Thymus (tissue), 11 donors: Measurements from ENCODE around the gene GPR158. TPM values are rescaled to one million over a fixed set of nuclear protein-coding genes. Genes with fewer than 3 reads are reported as not detected.

Source experiments
- DNase-seq, 9 donors: peaks; one replicate each; pipeline ENCODE4 v3.0.0-alpha.2; 2013; ENCODE audit warnings: low spot score in 9 of 9, low read depth in 6 of 9, missing footprints in 1 of 9
- H3K27ac ChIP-seq, 2 donors: one replicate each; pipeline ENCODE4 v1.5.1; 2013; ENCODE audit warnings: control low read depth in 1 of 2, low read depth in 1 of 2, low read length in 1 of 2, mild to moderate bottlenecking in 1 of 2, moderate library complexity in 1 of 2
- H3K27me3 ChIP-seq, 2 donors: one replicate each; pipeline ENCODE4 v1.5.1; 2013; ENCODE audit warnings: low read length in 1 of 2; ENCODE audit not compliant: control insufficient read depth in 2 of 2, insufficient read depth in 1 of 2
- H3K36me3 ChIP-seq, 2 donors: one replicate each; pipeline ENCODE4 v1.5.1; 2013; ENCODE audit warnings: low read length in 1 of 2, mild to moderate bottlenecking in 1 of 2, moderate library complexity in 1 of 2; ENCODE audit not compliant: control insufficient read depth in 2 of 2, insufficient read depth in 2 of 2
- H3K4me1 ChIP-seq, 2 donors: one replicate each; pipeline ENCODE4 v1.5.1; 2013; ENCODE audit warnings: low read length in 2 of 2; ENCODE audit not compliant: control insufficient read depth in 2 of 2, insufficient read depth in 2 of 2
- H3K4me3 ChIP-seq, 2 donors: one replicate each; pipeline ENCODE4 v1.5.1; 2013; ENCODE audit warnings: low read length in 2 of 2, control low read depth in 1 of 2, mild to moderate bottlenecking in 1 of 2
- H3K9me3 ChIP-seq, 2 donors: one replicate each; pipeline ENCODE4 v1.5.1; 2013; ENCODE audit warnings: low read length in 1 of 2, mild to moderate bottlenecking in 1 of 2; ENCODE audit not compliant: control insufficient read depth in 2 of 2, insufficient read depth in 1 of 2
- WGBS: extraction: QIAGEN DNeasy Blood & Tissue Kit; methylation state at CpG from one replicate; pipeline ENCODE4 v1.1.7; 2013; 5-methylcytosine and 5-hydroxymethylcytosine counted together
- polyA plus RNA-seq: library from polyadenylated mRNA; stranded (reverse); fragments of 200-250 nt; gene quantifications from one replicate; pipeline ENCODE4 v1.2.3, GENCODE V29; 2013
- total RNA-seq: library from RNA; stranded (reverse); fragments of 120-200 nt; gene quantifications from one replicate; pipeline ENCODE4 v1.2.4, GENCODE V29; 2013
- donor health status: healthy.

GPR158 gene
- total and polyA plus RNA-seq, 2 donors = under 0.01 to 0.02 TPM

- WGBS = 89% methylated on average over 2 of the region's 2 CpGs
- H3K4me3 ChIP-seq = no peak overlapping the region
Measured at GRCh38 chr10:25646371-25646770, 471.6 kb downstream of the GPR158 start.

DNA sequence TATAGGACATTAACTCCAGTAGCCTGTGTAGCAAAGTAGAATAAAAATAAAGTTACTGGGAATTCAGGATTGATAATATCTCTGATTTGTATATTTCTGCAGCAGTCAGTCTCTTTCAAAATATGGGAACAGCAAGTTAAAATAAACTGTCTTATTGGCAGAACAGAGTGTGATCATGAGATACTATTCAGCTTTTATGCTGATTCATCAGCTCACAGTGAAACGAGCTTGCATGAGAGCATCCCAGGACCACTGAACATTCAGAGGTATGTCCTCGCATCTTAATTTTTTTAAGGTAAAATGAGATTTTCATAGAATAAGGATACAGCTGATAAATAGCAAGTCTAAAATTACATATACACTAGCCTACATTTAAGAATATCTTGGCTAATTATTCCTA, 476.7 kb downstream of the GPR158 start:
- Histone ChIP-seq H3K9me3 (no peaks in the 10 kb centered on the region), H3K4me3 (no peak overlapping the region), H3K27ac (no peak overlapping the region), H3K36me3 (no peaks in the 10 kb centered on the region), H3K27me3 (no peaks in the 10 kb centered on the region), H3K4me1 (no peaks in the 10 kb centered on the region)
- DNase-seq = no peak
- WGBS = 83% methylated on average over 2 of the region's 2 CpGs

More at GRCh38 chr10:25646371-25646770, 471.6 kb downstream of the GPR158 start:
- H3K36me3 ChIP-seq = no peaks in the 10 kb centered on the region
- no peaks in the 10 kb centered on the region for H3K9me3 ChIP-seq
- no peaks in the 10 kb centered on the region for H3K4me1 ChIP-seq
- H3K27me3 ChIP-seq = no peaks in the 10 kb centered on the region
- H3K27ac ChIP-seq = no peak overlapping the region
- DNase-seq = no peak

Other genes starting within 250 kb of the GPR158 start
- gene PRTFDC1, start 222.4 kb upstream of the GPR158 start, total RNA-seq = 9.1 TPM
- 6.1 TPM for gene PRTFDC1, start 222.4 kb upstream of the GPR158 start, polyA plus RNA-seq
- 0.05 TPM for gene ENKUR, start 158.8 kb upstream of the GPR158 start, total RNA-seq
- 0.41 TPM for gene ENKUR, start 158.8 kb upstream of the GPR158 start, polyA plus RNA-seq
- gene THNSL1, start 158.4 kb upstream of the GPR158 start, total RNA-seq = 4.1 TPM
- 3.5 TPM for gene THNSL1, start 158.4 kb upstream of the GPR158 start, polyA plus RNA-seq